NT2/D1 (cell line): ENCODE measurements around the gene ATP8B4.

ENCODE experiments used
- SUZ12 ChIP-seq: IDR thresholded peaks from 2 replicates; pipeline ENCODE4 v1.6.1; 2011; ENCODE audit not compliant: insufficient read length, insufficient read depth; ENCODE audit errors: extremely low read depth
- ZNF274 ChIP-seq: IDR thresholded peaks from 2 replicates; pipeline ENCODE4 v1.6.1; 2011; ENCODE audit warnings: mild to moderate bottlenecking, low read depth, low read length

DNA sequence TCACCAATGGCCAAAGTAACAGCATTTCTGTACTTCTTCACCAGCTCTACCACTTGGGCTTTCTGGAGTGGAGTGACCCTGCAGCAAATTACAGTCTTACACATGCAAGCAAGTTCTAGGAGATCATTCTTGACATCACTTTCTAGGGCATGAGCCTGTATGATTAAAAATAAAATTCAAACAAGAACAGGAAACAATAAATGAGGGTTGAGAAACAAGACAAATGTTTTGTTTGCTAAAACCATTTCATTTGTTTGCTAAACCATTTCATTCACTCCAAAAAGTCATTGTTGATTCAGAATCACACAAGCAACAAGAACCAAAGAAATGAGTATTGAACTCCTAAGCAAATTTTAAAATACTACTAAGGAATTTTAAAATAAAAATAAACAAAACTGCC, 220.9 kb downstream of the ATP8B4 start:
- TF ChIP-seq SUZ12, result no peak
- TF ChIP-seq ZNF274, result no peak
